Liver (tissue), 9 donors: Measurements from ENCODE around the gene HNRNPA1. TPM values are rescaled to one million over a fixed set of nuclear protein-coding genes. Genes with fewer than 3 reads are reported as not detected.

Source experiments
- DNase-seq: peaks from one replicate; pipeline ENCODE4 v3.0.0-alpha.2; 2017; ENCODE audit warnings: low spot score
- H3K27ac ChIP-seq, 2 donors: one replicate each; pipeline ENCODE4 v1.7.0; 2013; ENCODE audit warnings: inconsistent platforms in 2 of 2, low read length in 2 of 2, control low read depth in 1 of 2, low read depth in 1 of 2, mild to moderate bottlenecking in 1 of 2
- H3K27me3 ChIP-seq, 4 donors: one replicate each; pipeline versions ENCODE4 v1.6.1 to v1.7.0; 2013; ENCODE audit warnings: low read length in 3 of 4, inconsistent platforms in 1 of 4, mild to moderate bottlenecking in 1 of 4, moderate library complexity in 1 of 4; ENCODE audit not compliant: control insufficient read depth in 4 of 4, insufficient read depth in 4 of 4
- H3K36me3 ChIP-seq, 4 donors: one replicate each; pipeline versions ENCODE4 v1.6.1 to v1.7.0; 2013; ENCODE audit warnings: low read length in 3 of 4, mild to moderate bottlenecking in 3 of 4, low read depth in 1 of 4, moderate library complexity in 1 of 4; ENCODE audit not compliant: control insufficient read depth in 4 of 4, insufficient read depth in 3 of 4
- H3K4me1 ChIP-seq, 4 donors: one replicate each; pipeline versions ENCODE4 v1.6.1 to v1.7.0; 2013; ENCODE audit warnings: low read length in 3 of 4, mild to moderate bottlenecking in 3 of 4, moderate library complexity in 1 of 4; ENCODE audit not compliant: control insufficient read depth in 4 of 4, insufficient read depth in 4 of 4
- H3K4me3 ChIP-seq, 3 donors: one replicate each; pipeline versions ENCODE4 v1.6.1 to v1.7.0; 2013; ENCODE audit warnings: low read length in 3 of 3, control low read depth in 1 of 3, low read depth in 1 of 3, mild to moderate bottlenecking in 1 of 3
- H3K9ac ChIP-seq, 2 donors: one replicate each; pipeline ENCODE4 v1.7.0; 2013; ENCODE audit warnings: low read length in 2 of 2, mild to moderate bottlenecking in 2 of 2, moderate library complexity in 2 of 2, control low read depth in 1 of 2, low read depth in 1 of 2
- H3K9me3 ChIP-seq, 4 donors: one replicate each; pipeline versions ENCODE4 v1.6.1 to v1.7.0; 2013; ENCODE audit warnings: low read length in 3 of 4; ENCODE audit not compliant: control insufficient read depth in 4 of 4
- ATF3 ChIP-seq: IDR thresholded peaks from 2 replicates; pipeline ENCODE4 v1.6.1; 2016; ENCODE audit warnings: antibody characterized with exemption
- EGR1 ChIP-seq, 2 donors: IDR thresholded peaks; 2 replicates each; pipeline ENCODE4 v1.6.1; 2016 to 2018; ENCODE audit warnings: antibody characterized with exemption in 2 of 2, low read depth in 2 of 2
- FOXA1 ChIP-seq: IDR thresholded peaks from 2 replicates; pipeline ENCODE4 v1.6.1; 2016; ENCODE audit warnings: antibody characterized with exemption
- FOXA2 ChIP-seq: IDR thresholded peaks from 2 replicates; pipeline ENCODE4 v1.6.1; 2016; ENCODE audit warnings: antibody characterized with exemption
- GABPA ChIP-seq, 2 donors: IDR thresholded peaks in 1 of 2; conservative IDR thresholded peaks in 1 of 2; 2 replicates each; pipeline ENCODE4 v1.6.1; 2016; ENCODE audit warnings: antibody characterized with exemption in 2 of 2, mild to moderate bottlenecking in 1 of 2, moderate library complexity in 1 of 2
- HNF4A ChIP-seq, 2 donors: conservative IDR thresholded peaks; 2 replicates each; pipeline ENCODE4 v1.6.1; 2016; ENCODE audit warnings: antibody characterized with exemption in 2 of 2, mild to moderate bottlenecking in 2 of 2
- HNF4G ChIP-seq: IDR thresholded peaks from 2 replicates; pipeline ENCODE4 v1.6.1; 2016; ENCODE audit warnings: antibody characterized with exemption
- JUND ChIP-seq, 2 donors: IDR thresholded peaks; 2 replicates each; pipeline ENCODE4 v1.6.1; 2016; ENCODE audit warnings: antibody characterized with exemption in 2 of 2
- MAX ChIP-seq: IDR thresholded peaks from 2 replicates; pipeline ENCODE4 v1.6.1; 2016; ENCODE audit warnings: antibody characterized with exemption
- NR2F2 ChIP-seq: IDR thresholded peaks from 2 replicates; pipeline ENCODE4 v1.6.1; 2016; ENCODE audit warnings: antibody characterized with exemption
- RAD21 ChIP-seq, 2 donors: IDR thresholded peaks; 2 replicates each; pipeline ENCODE4 v1.6.1; 2016; ENCODE audit warnings: antibody characterized with exemption in 2 of 2, mild to moderate bottlenecking in 2 of 2
- RXRA ChIP-seq, 2 donors: IDR thresholded peaks; 2 replicates each; pipeline ENCODE4 v1.6.1; 2017 to 2018; ENCODE audit warnings: antibody characterized with exemption in 2 of 2, mild to moderate bottlenecking in 1 of 2
- SP1 ChIP-seq: IDR thresholded peaks from 2 replicates; pipeline ENCODE4 v1.6.1; 2018; ENCODE audit warnings: antibody characterized with exemption, mild to moderate bottlenecking
- TAF1 ChIP-seq: conservative IDR thresholded peaks from 2 replicates; pipeline ENCODE4 v1.6.1; 2016; ENCODE audit warnings: antibody characterized with exemption, mild to moderate bottlenecking
- YY1 ChIP-seq: IDR thresholded peaks from 2 replicates; pipeline ENCODE4 v1.6.1; 2016; ENCODE audit warnings: antibody characterized with exemption, mild to moderate bottlenecking
- WGBS: extraction: QIAGEN DNeasy Blood & Tissue Kit; methylation state at CpG from one replicate; pipeline ENCODE4 v1.1.7; 2013; 5-methylcytosine and 5-hydroxymethylcytosine counted together
- polyA plus RNA-seq, 2 donors: library from polyadenylated mRNA; stranded (reverse) in 1 of 2; unstranded in 1 of 2; fragments of 200-250 nt in 1 of 2; fragments of >200 nt in 1 of 2; fragmentation: Nextera tagmentation in 1 of 2; extraction: Ambion mirVana in 1 of 2; gene quantifications; one replicate each; pipeline versions ENCODE4 v1.2.1 to v1.2.3, GENCODE V29; 2013 to 2015
- total RNA-seq, 2 donors: library from RNA; depleted of rRNA; stranded (reverse); fragments of >200 nt; gene quantifications; one replicate each; pipeline ENCODE4 v1.2.3, GENCODE V29; 2014
- TF ChIP-seq, protein P1 (sequence below): fragments of 150-350 bp; IDR thresholded peaks from 2 replicates; pipeline ENCODE4 v1.5.1; 2017; ENCODE audit warnings: improper control_type of control experiment, low read depth, low read length; ENCODE audit not compliant: missing input control
- TF ChIP-seq, protein P2 (sequence below): IDR thresholded peaks from 2 replicates; pipeline ENCODE4 v1.6.1; 2016; ENCODE audit warnings: antibody characterized with exemption, mild to moderate bottlenecking
- TF ChIP-seq, protein P3 (sequence below): IDR thresholded peaks from 2 replicates; pipeline ENCODE4 v1.6.1; 2016; ENCODE audit warnings: antibody characterized with exemption
- donor health status: healthy.
- donor health status: healthy.
- donor health status: healthy.
- donor health status: healthy.
- donor health status: healthy.

The HNRNPA1 gene
- total and polyA plus RNA-seq, 4 donors: 81.0 to 274 (median 205) TPM

- TF ChIP-seq SP1 (no peak), FOXA1 (no peak)
- WGBS: 94% methylated on average over 2 of the region's 2 CpGs
- peaks cover 0 to 19% (median 12%) of the 10 kb centered on the region in 4 donors for H3K36me3 ChIP-seq
Observed at GRCh38 chr12:54240971-54241588, 39.4 kb upstream of the HNRNPA1 start.

GRCh38 chr12:54246011-54246641, 34.4 kb upstream of the HNRNPA1 start:
- 96% methylated on average over 6 of the region's 6 CpGs for WGBS
- Histone ChIP-seq H3K27me3 (no peaks in the 10 kb centered on the region), H3K9ac (no peak overlapping the region)

More at GRCh38 chr12:54240971-54241588, 39.4 kb upstream of the HNRNPA1 start:
- Histone ChIP-seq H3K27me3 (no peaks in the 10 kb centered on the region), H3K9me3 (no peaks in the 10 kb centered on the region), H3K4me3 (no peak overlapping the region), H3K27ac (no peak overlapping the region), H3K4me1 (no peaks in the 10 kb centered on the region), H3K9ac (no peak overlapping the region)
- no peak for DNase-seq

DNA sequence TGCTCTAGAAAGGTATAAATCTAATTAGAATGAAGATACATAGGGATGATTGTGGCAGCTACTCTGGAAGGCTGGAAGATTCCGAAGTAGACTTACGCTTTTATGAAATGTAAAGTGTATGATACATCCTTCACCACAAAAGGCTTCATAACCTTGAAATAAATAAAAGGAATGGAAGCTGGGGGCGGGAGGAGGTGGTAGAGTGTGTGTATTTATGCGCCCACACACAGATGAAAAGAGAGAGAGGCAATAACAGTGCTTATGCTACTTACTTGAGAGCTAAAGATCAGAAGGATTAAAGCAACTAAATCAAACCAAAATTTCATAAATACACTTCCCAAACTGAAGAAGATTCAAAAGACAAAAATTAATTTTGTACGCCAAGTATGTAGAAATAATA, 31.0 kb upstream of the HNRNPA1 start:
- 97% methylated on average over 5 of the region's 5 CpGs for WGBS
- TF ChIP-seq SP1 (no peak), MAX (no peak), RAD21 (IDR thresholded peaks at IDR 0.05) (no peak), FOXA1 (no peak), JUND (IDR thresholded peaks at IDR 0.05) (no peak), TAF1 (no peak), RXRA (IDR thresholded peaks at IDR 0.05) (no peak), NR2F2 (no peak), GABPA (IDR thresholded peaks at IDR 0.05 in 1 of 2, conservative IDR thresholded peaks at IDR 0.05 in 1 of 2) (no peak), FOXA2 (no peak), HNF4A (conservative IDR thresholded peaks at IDR 0.05) (no peak), HNF4G (no peak), EGR1 (IDR thresholded peaks at IDR 0.05; ENCODE audit: low read depth in 2 of 2) (no peak), YY1 (no peak), ATF3 (no peak)
- TF ChIP-seq, protein P1, sequence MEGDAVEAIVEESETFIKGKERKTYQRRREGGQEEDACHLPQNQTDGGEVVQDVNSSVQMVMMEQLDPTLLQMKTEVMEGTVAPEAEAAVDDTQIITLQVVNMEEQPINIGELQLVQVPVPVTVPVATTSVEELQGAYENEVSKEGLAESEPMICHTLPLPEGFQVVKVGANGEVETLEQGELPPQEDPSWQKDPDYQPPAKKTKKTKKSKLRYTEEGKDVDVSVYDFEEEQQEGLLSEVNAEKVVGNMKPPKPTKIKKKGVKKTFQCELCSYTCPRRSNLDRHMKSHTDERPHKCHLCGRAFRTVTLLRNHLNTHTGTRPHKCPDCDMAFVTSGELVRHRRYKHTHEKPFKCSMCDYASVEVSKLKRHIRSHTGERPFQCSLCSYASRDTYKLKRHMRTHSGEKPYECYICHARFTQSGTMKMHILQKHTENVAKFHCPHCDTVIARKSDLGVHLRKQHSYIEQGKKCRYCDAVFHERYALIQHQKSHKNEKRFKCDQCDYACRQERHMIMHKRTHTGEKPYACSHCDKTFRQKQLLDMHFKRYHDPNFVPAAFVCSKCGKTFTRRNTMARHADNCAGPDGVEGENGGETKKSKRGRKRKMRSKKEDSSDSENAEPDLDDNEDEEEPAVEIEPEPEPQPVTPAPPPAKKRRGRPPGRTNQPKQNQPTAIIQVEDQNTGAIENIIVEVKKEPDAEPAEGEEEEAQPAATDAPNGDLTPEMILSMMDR: no peak
- TF ChIP-seq, protein P2, sequence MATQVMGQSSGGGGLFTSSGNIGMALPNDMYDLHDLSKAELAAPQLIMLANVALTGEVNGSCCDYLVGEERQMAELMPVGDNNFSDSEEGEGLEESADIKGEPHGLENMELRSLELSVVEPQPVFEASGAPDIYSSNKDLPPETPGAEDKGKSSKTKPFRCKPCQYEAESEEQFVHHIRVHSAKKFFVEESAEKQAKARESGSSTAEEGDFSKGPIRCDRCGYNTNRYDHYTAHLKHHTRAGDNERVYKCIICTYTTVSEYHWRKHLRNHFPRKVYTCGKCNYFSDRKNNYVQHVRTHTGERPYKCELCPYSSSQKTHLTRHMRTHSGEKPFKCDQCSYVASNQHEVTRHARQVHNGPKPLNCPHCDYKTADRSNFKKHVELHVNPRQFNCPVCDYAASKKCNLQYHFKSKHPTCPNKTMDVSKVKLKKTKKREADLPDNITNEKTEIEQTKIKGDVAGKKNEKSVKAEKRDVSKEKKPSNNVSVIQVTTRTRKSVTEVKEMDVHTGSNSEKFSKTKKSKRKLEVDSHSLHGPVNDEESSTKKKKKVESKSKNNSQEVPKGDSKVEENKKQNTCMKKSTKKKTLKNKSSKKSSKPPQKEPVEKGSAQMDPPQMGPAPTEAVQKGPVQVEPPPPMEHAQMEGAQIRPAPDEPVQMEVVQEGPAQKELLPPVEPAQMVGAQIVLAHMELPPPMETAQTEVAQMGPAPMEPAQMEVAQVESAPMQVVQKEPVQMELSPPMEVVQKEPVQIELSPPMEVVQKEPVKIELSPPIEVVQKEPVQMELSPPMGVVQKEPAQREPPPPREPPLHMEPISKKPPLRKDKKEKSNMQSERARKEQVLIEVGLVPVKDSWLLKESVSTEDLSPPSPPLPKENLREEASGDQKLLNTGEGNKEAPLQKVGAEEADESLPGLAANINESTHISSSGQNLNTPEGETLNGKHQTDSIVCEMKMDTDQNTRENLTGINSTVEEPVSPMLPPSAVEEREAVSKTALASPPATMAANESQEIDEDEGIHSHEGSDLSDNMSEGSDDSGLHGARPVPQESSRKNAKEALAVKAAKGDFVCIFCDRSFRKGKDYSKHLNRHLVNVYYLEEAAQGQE: no peak
- TF ChIP-seq, protein P3, sequence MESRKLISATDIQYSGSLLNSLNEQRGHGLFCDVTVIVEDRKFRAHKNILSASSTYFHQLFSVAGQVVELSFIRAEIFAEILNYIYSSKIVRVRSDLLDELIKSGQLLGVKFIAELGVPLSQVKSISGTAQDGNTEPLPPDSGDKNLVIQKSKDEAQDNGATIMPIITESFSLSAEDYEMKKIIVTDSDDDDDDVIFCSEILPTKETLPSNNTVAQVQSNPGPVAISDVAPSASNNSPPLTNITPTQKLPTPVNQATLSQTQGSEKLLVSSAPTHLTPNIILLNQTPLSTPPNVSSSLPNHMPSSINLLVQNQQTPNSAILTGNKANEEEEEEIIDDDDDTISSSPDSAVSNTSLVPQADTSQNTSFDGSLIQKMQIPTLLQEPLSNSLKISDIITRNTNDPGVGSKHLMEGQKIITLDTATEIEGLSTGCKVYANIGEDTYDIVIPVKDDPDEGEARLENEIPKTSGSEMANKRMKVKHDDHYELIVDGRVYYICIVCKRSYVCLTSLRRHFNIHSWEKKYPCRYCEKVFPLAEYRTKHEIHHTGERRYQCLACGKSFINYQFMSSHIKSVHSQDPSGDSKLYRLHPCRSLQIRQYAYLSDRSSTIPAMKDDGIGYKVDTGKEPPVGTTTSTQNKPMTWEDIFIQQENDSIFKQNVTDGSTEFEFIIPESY: no peak
- H3K36me3 ChIP-seq: peaks cover 2 to 6% (median 4%) of the 10 kb centered on the region in 4 donors

More at GRCh38 chr12:54246011-54246641, 34.4 kb upstream of the HNRNPA1 start:
- TF ChIP-seq JUND (IDR thresholded peaks at IDR 0.05) (no peak), SP1 (no peak)
- Histone ChIP-seq H3K36me3 (peaks cover 4 to 14% (median 10%) of the 10 kb centered on the region in 4 donors), H3K4me1 (no peaks in the 10 kb centered on the region), H3K27ac (no peak overlapping the region), H3K4me3 (no peak overlapping the region), H3K9me3 (no peaks in the 10 kb centered on the region)
- DNase-seq: no peak

More for the DNA sequence above, 31.0 kb upstream of the HNRNPA1 start:
- Histone ChIP-seq H3K27me3 (no peaks in the 10 kb centered on the region), H3K27ac (no peak overlapping the region), H3K4me3 (no peak overlapping the region), H3K4me1 (no peaks in the 10 kb centered on the region), H3K9me3 (no peaks in the 10 kb centered on the region), H3K9ac (no peak overlapping the region)
- no peak for DNase-seq
